Measurements from ENCODE around the gene POLK.

DNA sequence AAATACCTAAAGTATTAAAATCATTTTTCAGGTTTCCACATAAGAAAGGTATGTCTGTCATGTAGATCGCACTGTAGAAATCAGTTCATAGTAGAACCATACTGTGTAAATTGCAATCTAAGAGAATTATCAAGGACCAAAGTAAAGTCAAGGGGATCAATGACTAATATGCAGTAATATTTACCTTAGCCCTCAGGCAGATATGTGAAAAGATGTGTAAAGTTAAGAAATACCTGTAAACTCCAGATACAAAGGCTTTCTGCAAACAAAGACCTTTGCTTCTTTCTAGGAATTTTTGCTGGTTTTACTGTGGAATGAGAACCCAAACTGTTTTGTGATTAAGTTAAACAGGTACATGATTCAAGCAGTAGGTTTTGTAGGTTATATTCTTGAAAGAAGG lies 11.6 kb downstream of the POLK start:
- TF ChIP-seq, protein P1, sequence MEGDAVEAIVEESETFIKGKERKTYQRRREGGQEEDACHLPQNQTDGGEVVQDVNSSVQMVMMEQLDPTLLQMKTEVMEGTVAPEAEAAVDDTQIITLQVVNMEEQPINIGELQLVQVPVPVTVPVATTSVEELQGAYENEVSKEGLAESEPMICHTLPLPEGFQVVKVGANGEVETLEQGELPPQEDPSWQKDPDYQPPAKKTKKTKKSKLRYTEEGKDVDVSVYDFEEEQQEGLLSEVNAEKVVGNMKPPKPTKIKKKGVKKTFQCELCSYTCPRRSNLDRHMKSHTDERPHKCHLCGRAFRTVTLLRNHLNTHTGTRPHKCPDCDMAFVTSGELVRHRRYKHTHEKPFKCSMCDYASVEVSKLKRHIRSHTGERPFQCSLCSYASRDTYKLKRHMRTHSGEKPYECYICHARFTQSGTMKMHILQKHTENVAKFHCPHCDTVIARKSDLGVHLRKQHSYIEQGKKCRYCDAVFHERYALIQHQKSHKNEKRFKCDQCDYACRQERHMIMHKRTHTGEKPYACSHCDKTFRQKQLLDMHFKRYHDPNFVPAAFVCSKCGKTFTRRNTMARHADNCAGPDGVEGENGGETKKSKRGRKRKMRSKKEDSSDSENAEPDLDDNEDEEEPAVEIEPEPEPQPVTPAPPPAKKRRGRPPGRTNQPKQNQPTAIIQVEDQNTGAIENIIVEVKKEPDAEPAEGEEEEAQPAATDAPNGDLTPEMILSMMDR (IDR thresholded peaks at IDR 0.05), result no peak
- no peak for TF ChIP-seq POLR2A (IDR thresholded peaks at IDR 0.05)

All from body of pancreas (tissue), 4 donors.